ENCODE data around the gene DHRS1.

DNA sequence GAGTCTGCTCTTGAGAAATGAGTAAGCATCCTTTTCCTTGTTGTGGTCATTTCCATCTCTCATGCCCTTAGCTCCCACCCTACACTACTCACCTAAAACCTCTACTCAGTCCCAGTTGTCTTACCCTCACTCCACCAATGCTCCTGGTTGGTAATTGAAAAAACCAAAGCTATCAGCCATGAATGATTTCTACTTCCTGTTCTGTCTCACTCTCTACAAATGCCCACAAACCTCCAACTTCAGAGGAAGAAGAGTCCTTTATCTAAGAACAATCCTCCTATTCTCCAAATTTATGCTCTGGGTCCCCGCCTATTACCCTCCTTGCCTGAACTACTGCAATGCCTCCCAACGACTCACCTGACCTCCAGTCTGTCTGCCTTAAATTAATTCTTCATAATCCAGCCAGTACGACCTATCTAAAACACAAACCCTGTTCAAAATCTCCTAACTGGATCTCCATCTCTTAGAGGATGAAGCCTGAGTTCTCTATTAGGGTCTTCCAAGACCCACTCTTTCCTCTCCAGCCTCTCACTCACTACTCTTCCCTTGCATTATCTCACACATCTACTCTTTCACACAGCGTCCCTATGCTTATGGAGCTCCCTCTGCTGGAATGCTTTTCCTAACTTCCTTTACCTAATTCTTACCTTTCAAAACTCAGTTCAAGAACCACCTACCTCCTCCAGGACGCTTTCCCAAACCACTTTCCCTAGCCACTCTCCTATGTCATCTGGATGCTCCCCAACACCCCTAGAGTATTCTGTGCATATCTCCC, 2.2 kb downstream of the DHRS1 start:
- TF ChIP-seq, protein P1, sequence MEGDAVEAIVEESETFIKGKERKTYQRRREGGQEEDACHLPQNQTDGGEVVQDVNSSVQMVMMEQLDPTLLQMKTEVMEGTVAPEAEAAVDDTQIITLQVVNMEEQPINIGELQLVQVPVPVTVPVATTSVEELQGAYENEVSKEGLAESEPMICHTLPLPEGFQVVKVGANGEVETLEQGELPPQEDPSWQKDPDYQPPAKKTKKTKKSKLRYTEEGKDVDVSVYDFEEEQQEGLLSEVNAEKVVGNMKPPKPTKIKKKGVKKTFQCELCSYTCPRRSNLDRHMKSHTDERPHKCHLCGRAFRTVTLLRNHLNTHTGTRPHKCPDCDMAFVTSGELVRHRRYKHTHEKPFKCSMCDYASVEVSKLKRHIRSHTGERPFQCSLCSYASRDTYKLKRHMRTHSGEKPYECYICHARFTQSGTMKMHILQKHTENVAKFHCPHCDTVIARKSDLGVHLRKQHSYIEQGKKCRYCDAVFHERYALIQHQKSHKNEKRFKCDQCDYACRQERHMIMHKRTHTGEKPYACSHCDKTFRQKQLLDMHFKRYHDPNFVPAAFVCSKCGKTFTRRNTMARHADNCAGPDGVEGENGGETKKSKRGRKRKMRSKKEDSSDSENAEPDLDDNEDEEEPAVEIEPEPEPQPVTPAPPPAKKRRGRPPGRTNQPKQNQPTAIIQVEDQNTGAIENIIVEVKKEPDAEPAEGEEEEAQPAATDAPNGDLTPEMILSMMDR (conservative IDR thresholded peaks at IDR 0.05), result peak; percentile 51
- TF ChIP-seq EZH2 (IDR thresholded peaks at IDR 0.05; ENCODE audit: low read depth), result no peak

Measured in PC-9 (cell line).